Mesendoderm (in vitro differentiated cells): ENCODE data around the gene ARHGEF37.
"Not testable (repeated sequence)": the region's sequence is repeated elsewhere in the genome, so short reads cannot be mapped to it uniquely, and the experiment has no call there.

ENCODE experiments used
- DNase-seq: peaks from one replicate; pipeline ENCODE4 v3.0.0; 2013
- H2AK5ac ChIP-seq: 2 replicates; pipeline ENCODE4 v1.6.1; 2013; ENCODE audit warnings: low read length, inconsistent platforms
- H2BK120ac ChIP-seq: 2 replicates; pipeline ENCODE4 v1.6.1; 2013; ENCODE audit warnings: low read depth, mild to moderate bottlenecking, low read length, moderate library complexity, mixed read lengths
- H2BK15ac ChIP-seq: replicated peaks from 2 replicates; pipeline ENCODE4 v1.6.1; 2013; ENCODE audit warnings: low read depth, mild to moderate bottlenecking, moderate library complexity
- H2BK5ac ChIP-seq: 2 replicates; pipeline ENCODE4 v1.6.1; 2013; ENCODE audit warnings: low read length, inconsistent platforms
- H3K18ac ChIP-seq: 2 replicates; pipeline ENCODE4 v1.6.1; 2013; ENCODE audit warnings: mild to moderate bottlenecking, low read length, mixed read lengths
- H3K23ac ChIP-seq: one replicate; pipeline ENCODE4 v1.6.1; 2013; ENCODE audit warnings: low read length
- H3K27ac ChIP-seq: 2 replicates; pipeline ENCODE4 v1.5.1; 2013; ENCODE audit warnings: low read depth, mild to moderate bottlenecking, inconsistent platforms, low read length, moderate library complexity
- H3K27me3 ChIP-seq: 2 replicates; pipeline ENCODE4 v1.6.1; 2013; ENCODE audit warnings: low read length, control low read depth, mild to moderate bottlenecking, inconsistent platforms; ENCODE audit not compliant: insufficient read depth, poor library complexity
- H3K36me3 ChIP-seq: 2 replicates; pipeline ENCODE4 v1.6.1; 2013; ENCODE audit warnings: low read length, inconsistent platforms; ENCODE audit not compliant: control insufficient read depth, insufficient read depth
- H3K4ac ChIP-seq: one replicate; pipeline ENCODE4 v1.6.1; 2013; ENCODE audit warnings: low read depth, mild to moderate bottlenecking, low read length, moderate library complexity
- H3K4me1 ChIP-seq: 2 replicates; pipeline ENCODE4 v1.6.1; 2013; ENCODE audit warnings: low read depth, low read length, inconsistent platforms; ENCODE audit not compliant: control insufficient read depth
- H3K4me2 ChIP-seq: 2 replicates; pipeline ENCODE4 v1.6.1; 2013; ENCODE audit warnings: low read length
- H3K4me3 ChIP-seq: 2 replicates; pipeline ENCODE4 v1.5.1; 2013; ENCODE audit warnings: mild to moderate bottlenecking, low read length
- H3K56ac ChIP-seq: one replicate; pipeline ENCODE4 v1.6.1; 2013; ENCODE audit warnings: low read length
- H3K79me1 ChIP-seq: 2 replicates; pipeline ENCODE4 v1.6.1; 2013; ENCODE audit warnings: low read length, inconsistent platforms
- H3K79me2 ChIP-seq: 2 replicates; pipeline ENCODE4 v1.6.1; 2013; ENCODE audit warnings: mild to moderate bottlenecking, low read length; ENCODE audit not compliant: control insufficient read depth, insufficient read depth
- H3K9ac ChIP-seq: 2 replicates; pipeline ENCODE4 v1.6.1; 2013; ENCODE audit warnings: low read length, inconsistent platforms
- H4K5ac ChIP-seq: one replicate; pipeline ENCODE4 v1.6.1; 2013; ENCODE audit warnings: low read length
- H4K8ac ChIP-seq: one replicate; pipeline ENCODE4 v1.6.1; 2013; ENCODE audit warnings: low read depth, mild to moderate bottlenecking, control low read depth, low read length, moderate library complexity
- WGBS: extraction: QIAGEN DNeasy Blood & Tissue Kit; methylation state at CpG from one replicate; pipeline ENCODE4 v1.1.7; 2013; ENCODE audit warnings: low lambda C conversion rate, missing lambda C conversion rate; ENCODE audit not compliant: insufficient coverage; ENCODE audit errors: extremely low coverage; 5-methylcytosine and 5-hydroxymethylcytosine counted together

ARHGEF37 gene

DNA sequence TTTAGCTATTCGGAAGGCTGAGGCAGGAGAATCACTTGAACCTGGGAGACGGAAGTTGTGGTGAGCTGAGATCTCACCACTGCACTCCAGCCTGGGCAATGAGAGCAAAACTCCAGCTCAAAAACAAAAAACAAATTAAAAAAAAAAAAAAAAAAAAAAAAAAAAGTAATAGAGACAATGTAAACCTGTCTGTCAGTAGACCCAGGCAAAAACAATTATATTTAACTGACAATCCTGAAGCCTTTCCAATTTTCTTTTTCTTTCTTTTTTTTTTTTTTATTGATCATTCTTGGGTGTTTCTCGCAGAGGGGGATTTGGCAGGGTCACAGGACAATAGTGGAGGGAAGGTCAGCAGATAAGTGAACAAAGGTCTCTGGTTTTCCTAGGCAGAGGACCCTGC lies 88.0 kb downstream of the ARHGEF37 start:
- H3K4me1 ChIP-seq, H4K8ac ChIP-seq, H3K56ac ChIP-seq, H3K27me3 ChIP-seq, H3K23ac ChIP-seq, H3K18ac ChIP-seq, H3K79me2 ChIP-seq, H2BK120ac ChIP-seq, H4K5ac ChIP-seq, H3K4me2 ChIP-seq, H2BK5ac ChIP-seq, DNase-seq, H3K9ac ChIP-seq, H2AK5ac ChIP-seq, H3K27ac ChIP-seq, H3K36me3 ChIP-seq, H2BK15ac ChIP-seq, H3K79me1 ChIP-seq, H3K4ac ChIP-seq, H3K4me3 ChIP-seq: not testable (repeated sequence)
- no CpG with 5 or more reads among the region's 3 CpGs for WGBS

DNA sequence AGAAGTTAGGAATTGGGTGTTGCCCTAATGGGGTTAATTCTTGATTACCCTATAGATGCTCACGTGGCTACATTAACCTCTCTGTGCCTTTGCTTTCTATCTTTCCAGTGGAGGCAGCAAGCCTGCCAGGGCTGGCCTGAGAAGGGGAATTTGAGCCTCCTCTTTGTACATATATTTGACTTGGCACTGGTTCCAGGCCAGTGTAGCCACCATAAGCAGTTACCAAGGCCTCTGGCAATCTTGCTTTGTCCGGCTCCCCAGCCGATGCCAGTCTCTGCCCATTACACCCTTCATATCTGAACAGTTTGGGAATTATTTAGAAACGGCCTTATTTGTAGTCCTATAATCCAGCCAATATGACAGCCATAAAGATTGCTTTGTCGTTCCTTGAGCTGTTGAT lies 90.2 kb downstream of the ARHGEF37 start:
- H3K18ac ChIP-seq, result no peak overlapping the region
- H2AK5ac ChIP-seq, result no peak overlapping the region
- H3K4me2 ChIP-seq, result no peak overlapping the region
- H2BK15ac ChIP-seq, result no peak overlapping the region
- DNase-seq, result no peak
- H3K27ac ChIP-seq, result no peak overlapping the region
- H2BK5ac ChIP-seq, result no peak overlapping the region
- H4K8ac ChIP-seq, result no peak overlapping the region
- no CpG with 5 or more reads among the region's 5 CpGs for WGBS
- H3K36me3 ChIP-seq, result no peaks in the 10 kb centered on the region
- no peaks in the 10 kb centered on the region for H3K27me3 ChIP-seq
- no peak overlapping the region for H2BK120ac ChIP-seq
- no peak overlapping the region for H3K23ac ChIP-seq
- H3K79me1 ChIP-seq, result no peaks in the 10 kb centered on the region
- no peak overlapping the region for H3K9ac ChIP-seq
- no peaks in the 10 kb centered on the region for H3K79me2 ChIP-seq
- H3K4me1 ChIP-seq, result no peaks in the 10 kb centered on the region
- no peak overlapping the region for H3K4ac ChIP-seq
- no peak overlapping the region for H3K56ac ChIP-seq
- H4K5ac ChIP-seq, result no peak overlapping the region
- no peak overlapping the region for H3K4me3 ChIP-seq

- Histone ChIP-seq H3K18ac (no peak overlapping the region), H3K79me2 (no peaks in the 10 kb centered on the region), H3K4ac (no peak overlapping the region), H4K5ac (no peak overlapping the region), H4K8ac (no peak overlapping the region), H3K27ac (no peak overlapping the region), H2BK15ac (no peak overlapping the region), H3K27me3 (no peaks in the 10 kb centered on the region), H2BK5ac (no peak overlapping the region), H3K9ac (no peak overlapping the region), H3K36me3 (no peaks in the 10 kb centered on the region), H3K79me1 (no peaks in the 10 kb centered on the region), H3K23ac (no peak overlapping the region), H2AK5ac (no peak overlapping the region), H2BK120ac (no peak overlapping the region), H3K4me3 (no peak overlapping the region), H3K56ac (no peak overlapping the region), H3K4me2 (no peak overlapping the region), H3K4me1 (no peaks in the 10 kb centered on the region)
- no CpG with 5 or more reads among the region's 7 CpGs for WGBS
- DNase-seq, result no peak
These were observed 91.6 kb downstream of the ARHGEF37 start for GRCh38 chr5:149672701-149673476.

- no peak for DNase-seq
- Histone ChIP-seq H2BK15ac (no peak overlapping the region), H3K4me1 (no peaks in the 10 kb centered on the region), H3K4me3 (no peak overlapping the region), H4K5ac (no peak overlapping the region), H3K18ac (no peak overlapping the region), H3K36me3 (no peaks in the 10 kb centered on the region), H3K9ac (no peak overlapping the region), H3K27ac (no peak overlapping the region), H2BK5ac (no peak overlapping the region), H3K27me3 (no peaks in the 10 kb centered on the region), H2AK5ac (no peak overlapping the region), H2BK120ac (no peak overlapping the region), H3K4ac (no peak overlapping the region), H4K8ac (no peak overlapping the region), H3K79me1 (no peaks in the 10 kb centered on the region), H3K23ac (no peak overlapping the region), H3K56ac (no peak overlapping the region), H3K79me2 (no peaks in the 10 kb centered on the region), H3K4me2 (no peak overlapping the region)
- no CpG with 5 or more reads among the region's 3 CpGs for WGBS
These were observed 93.4 kb downstream of the ARHGEF37 start for GRCh38 chr5:149674686-149675085.

DNA sequence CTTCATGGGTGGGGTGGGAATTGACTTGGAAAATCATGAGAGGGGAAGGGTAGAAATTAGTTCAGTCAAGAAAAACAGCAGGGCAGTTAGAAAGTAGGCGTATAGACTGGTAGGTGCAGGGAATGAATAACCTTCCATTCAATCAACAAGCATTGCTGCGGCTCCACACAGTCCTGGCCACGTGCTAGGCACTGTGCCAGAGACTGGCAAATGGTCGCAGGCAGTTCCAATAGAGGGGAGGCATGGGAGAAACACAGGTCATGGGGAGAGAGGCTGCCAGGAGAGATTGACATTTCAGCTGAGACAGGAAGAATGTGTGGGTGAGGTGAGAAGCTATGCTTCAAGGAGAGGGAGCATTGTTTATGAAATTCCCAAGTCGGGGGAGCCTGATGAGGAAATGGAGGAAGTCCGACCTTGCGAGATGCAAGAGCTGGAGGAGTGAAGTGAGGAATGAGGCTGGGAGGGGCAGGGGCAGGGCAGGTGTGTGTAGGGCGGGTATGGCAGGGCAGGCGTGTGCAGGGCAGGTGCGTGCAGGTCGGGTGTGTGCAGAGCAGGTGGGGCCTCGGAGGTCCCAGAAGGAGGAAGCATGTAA lies 94.4 kb downstream of the ARHGEF37 start:
- Histone ChIP-seq H3K18ac (no peak overlapping the region), H3K56ac (no peak overlapping the region), H3K9ac (no peak overlapping the region), H3K4me3 (no peak overlapping the region), H3K79me2 (no peaks in the 10 kb centered on the region), H3K36me3 (no peaks in the 10 kb centered on the region), H4K5ac (no peak overlapping the region), H3K4me2 (no peak overlapping the region), H3K27ac (no peak overlapping the region), H3K27me3 (no peaks in the 10 kb centered on the region), H2AK5ac (no peak overlapping the region), H2BK15ac (no peak overlapping the region), H3K79me1 (no peaks in the 10 kb centered on the region), H4K8ac (no peak overlapping the region), H3K4ac (no peak overlapping the region), H2BK120ac (no peak overlapping the region), H2BK5ac (no peak overlapping the region), H3K23ac (no peak overlapping the region), H3K4me1 (no peaks in the 10 kb centered on the region)
- WGBS, result no CpG with 5 or more reads among the region's 12 CpGs
- no peak for DNase-seq

- H3K79me1 ChIP-seq, result no peaks in the 10 kb centered on the region
- H3K4me3 ChIP-seq, result no peak overlapping the region
- no peak overlapping the region for H3K4me2 ChIP-seq
- H2BK120ac ChIP-seq, result no peak overlapping the region
- no peak overlapping the region for H3K56ac ChIP-seq
- H3K36me3 ChIP-seq, result no peaks in the 10 kb centered on the region
- no peak overlapping the region for H4K8ac ChIP-seq
- no peaks in the 10 kb centered on the region for H3K79me2 ChIP-seq
- DNase-seq, result no peak
- H3K4me1 ChIP-seq, result no peaks in the 10 kb centered on the region
- no peak overlapping the region for H3K18ac ChIP-seq
- no peaks in the 10 kb centered on the region for H3K27me3 ChIP-seq
- H3K27ac ChIP-seq, result no peak overlapping the region
- H4K5ac ChIP-seq, result no peak overlapping the region
- no peak overlapping the region for H3K4ac ChIP-seq
- H2BK5ac ChIP-seq, result no peak overlapping the region
- H2AK5ac ChIP-seq, result no peak overlapping the region
- H3K23ac ChIP-seq, result no peak overlapping the region
- no peak overlapping the region for H2BK15ac ChIP-seq
- WGBS, result no CpG with 5 or more reads among the region's 7 CpGs
- H3K9ac ChIP-seq, result no peak overlapping the region
These were observed 96.4 kb downstream of the ARHGEF37 start for GRCh38 chr5:149677731-149678130.
